Endodermal cell (in vitro differentiated cells): Measurements from ENCODE around the gene CRMP1. TPM values are rescaled to one million over a fixed set of nuclear protein-coding genes. Genes with fewer than 3 reads are reported as not detected.

Experiments
- DNase-seq: peaks from one replicate; pipeline ENCODE4 v3.0.0-alpha.2; 2017
- H3K27ac ChIP-seq: 2 replicates; pipeline ENCODE4 v1.5.1; 2013; ENCODE audit warnings: mild to moderate bottlenecking, low read depth, low read length, moderate library complexity
- H3K27me3 ChIP-seq: 2 replicates; pipeline ENCODE4 v1.6.1; 2013; ENCODE audit warnings: mild to moderate bottlenecking, low read length, moderate library complexity; ENCODE audit not compliant: insufficient read depth, control insufficient read depth, poor library complexity, severe bottlenecking
- H3K36me3 ChIP-seq: 2 replicates; pipeline ENCODE4 v1.7.0; 2013; ENCODE audit warnings: mild to moderate bottlenecking, low read length, moderate library complexity; ENCODE audit not compliant: control insufficient read depth, insufficient read depth
- H3K4me1 ChIP-seq: one replicate; pipeline ENCODE4 v1.7.0; 2013; ENCODE audit warnings: low read length; ENCODE audit not compliant: control insufficient read depth, insufficient read depth
- H3K4me3 ChIP-seq: 2 replicates; pipeline ENCODE4 v1.5.1; 2013; ENCODE audit warnings: mild to moderate bottlenecking, low read length, moderate library complexity
- H3K9ac ChIP-seq: 2 replicates; pipeline ENCODE4 v1.6.1; 2013; ENCODE audit warnings: mild to moderate bottlenecking, low read length, moderate library complexity; ENCODE audit not compliant: poor library complexity, severe bottlenecking; ENCODE audit errors: extremely low read depth
- H3K9me3 ChIP-seq: 2 replicates; pipeline ENCODE4 v1.6.1; 2013; ENCODE audit warnings: mild to moderate bottlenecking, low read length, moderate library complexity; ENCODE audit not compliant: control insufficient read depth
- H3K27ac Mint-ChIP-seq: 2 replicates; pipeline ENCODE4 v1.8.0; 2020; ENCODE audit warnings: mixed read lengths
- H3K27me3 Mint-ChIP-seq: 2 replicates; pipeline ENCODE4 v1.8.0; 2021; ENCODE audit warnings: mild to moderate bottlenecking, mixed read lengths; ENCODE audit not compliant: insufficient read depth
- H3K36me3 Mint-ChIP-seq: 2 replicates; pipeline ENCODE4 v1.8.0; 2020; ENCODE audit warnings: low read depth, mixed read lengths
- H3K4me1 Mint-ChIP-seq: 2 replicates; pipeline ENCODE4 v1.8.0; 2020; ENCODE audit warnings: mixed read lengths
- H3K4me3 Mint-ChIP-seq: 2 replicates; pipeline ENCODE4 v1.8.0; 2020; ENCODE audit warnings: mild to moderate bottlenecking, moderate library complexity, mixed read lengths
- H3K9me3 Mint-ChIP-seq: 2 replicates; pipeline ENCODE4 v1.8.0; 2020; ENCODE audit warnings: mild to moderate bottlenecking, mixed read lengths
- CTCF ChIP-seq: fragments of 200-600 bp; sonication (generic); conservative IDR thresholded peaks from 2 replicates; pipeline ENCODE4 v1.5.0; 2021; ENCODE audit warnings: antibody characterized with exemption, mild to moderate bottlenecking
- WGBS, 2 experiments: methylation state at CpG; one replicate each; pipeline versions ENCODE4 v1.1.5 to v1.1.7; 2013; ENCODE audit warnings: missing lambda C conversion rate in 2 of 2, mixed read lengths in 1 of 2; ENCODE audit not compliant: insufficient coverage in 1 of 2, insufficient read length in 1 of 2; 5-methylcytosine and 5-hydroxymethylcytosine counted together
- total RNA-seq, 2 donors: library from RNA; stranded (reverse); fragmentation: NEBNext Ultra II Directional in 1 of 2; extraction: Animal tissue kit (Norgen Biotek cat#: 25700) in 1 of 2; gene quantifications; 2 replicates in 1 of 2; 3 replicates in 1 of 2; pipeline ENCODE4 v1.2.1, GENCODE V29; 2021

CRMP1 gene
- total RNA-seq, 2 donors from 2014 or later = 40.0 to 64.9 TPM

GRCh38 chr4:5791654-5792053 lies 101.2 kb downstream of the CRMP1 start:
- TF ChIP-seq CTCF = no peak
- no peak overlapping the region for H3K4me3 Mint-ChIP-seq
- peaks cover 56% of the 10 kb centered on the region for H3K36me3 Mint-ChIP-seq
- H3K27me3 Mint-ChIP-seq = peaks cover 9% of the 10 kb centered on the region
- no peak overlapping the region for H3K4me3 ChIP-seq
- no peak overlapping the region for H3K27ac Mint-ChIP-seq
- no peak overlapping the region for H3K27ac ChIP-seq
- H3K36me3 ChIP-seq = peaks cover 23% of the 10 kb centered on the region
- peaks cover 1% of the 10 kb centered on the region for H3K4me1 Mint-ChIP-seq
- H3K9me3 ChIP-seq = peaks cover 19% of the 10 kb centered on the region
- no peaks in the 10 kb centered on the region for H3K4me1 ChIP-seq
- DNase-seq = peak; percentile 29
- no peaks in the 10 kb centered on the region for H3K27me3 ChIP-seq
- no peak overlapping the region for H3K9ac ChIP-seq
- 89% methylated on average over 3 of the region's 3 CpGs; no CpG with 5 or more reads in 1 of the 2 experiments for WGBS, 2 experiments
- peaks cover 23% of the 10 kb centered on the region for H3K9me3 Mint-ChIP-seq

GRCh38 chr4:5790546-5790857 lies 102.4 kb downstream of the CRMP1 start:
- H3K4me1 Mint-ChIP-seq = peaks cover 7% of the 10 kb centered on the region
- peaks cover 19% of the 10 kb centered on the region for H3K9me3 ChIP-seq
- H3K27me3 Mint-ChIP-seq = peaks cover 14% of the 10 kb centered on the region
- no peak overlapping the region for H3K4me3 Mint-ChIP-seq
- no peak overlapping the region for H3K4me3 ChIP-seq
- no peak overlapping the region for H3K27ac Mint-ChIP-seq
- no peak for DNase-seq
- no peaks in the 10 kb centered on the region for H3K4me1 ChIP-seq
- peaks cover 56% of the 10 kb centered on the region for H3K36me3 Mint-ChIP-seq
- TF ChIP-seq CTCF = no peak
- peaks cover 17% of the 10 kb centered on the region for H3K9me3 Mint-ChIP-seq
- H3K9ac ChIP-seq = no peak overlapping the region
- H3K27me3 ChIP-seq = no peaks in the 10 kb centered on the region
- 64 to 67% methylated on average over 1 of the region's 1 CpG for whole genome bisulfite sequencing, 2 experiments
- H3K27ac ChIP-seq = no peak overlapping the region
- peaks cover 32% of the 10 kb centered on the region for H3K36me3 ChIP-seq

DNA sequence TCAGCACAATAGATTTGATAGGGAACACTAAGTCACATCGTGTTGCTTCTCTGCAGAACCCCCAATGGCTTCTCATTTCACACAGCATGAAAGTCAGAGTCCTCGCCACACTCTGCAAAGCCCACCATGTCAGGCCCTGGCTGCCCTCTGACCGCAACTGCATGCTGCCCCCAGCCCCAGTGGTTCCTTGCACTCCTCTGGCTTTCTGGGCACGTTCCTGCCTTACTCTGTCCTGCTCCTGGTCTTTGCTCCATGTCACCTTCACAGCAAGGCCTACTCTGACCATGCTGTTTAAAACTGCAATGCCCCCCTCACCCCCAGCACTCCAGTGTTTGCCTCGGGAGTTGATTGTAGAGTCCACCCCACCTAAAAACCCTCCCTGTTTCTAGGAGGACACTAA lies 103.7 kb downstream of the CRMP1 start:
- Histone ChIP-seq H3K36me3 (peaks cover 28% of the 10 kb centered on the region), H3K9ac (no peak overlapping the region), H3K4me1 (no peaks in the 10 kb centered on the region), H3K9me3 (peaks cover 13% of the 10 kb centered on the region), H3K27ac (no peak overlapping the region), H3K4me3 (no peak overlapping the region), H3K27me3 (no peaks in the 10 kb centered on the region)
- Mint-ChIP-seq H3K36me3 (peaks cover 47% of the 10 kb centered on the region), H3K4me1 (peaks cover 17% of the 10 kb centered on the region), H3K27me3 (peaks cover 14% of the 10 kb centered on the region), H3K9me3 (peaks cover 17% of the 10 kb centered on the region), H3K4me3 (no peak overlapping the region), H3K27ac (no peak overlapping the region)
- DNase-seq = no peak
- 87 to 90% methylated on average over 5 of the region's 5 CpGs for WGBS, 2 experiments
- TF ChIP-seq CTCF = no peak
